Left kidney (tissue), 2 donors: ENCODE data around the gene PCDHGA7. TPM values are rescaled to one million over a fixed set of nuclear protein-coding genes. Genes with fewer than 3 reads are reported as not detected.
"Not testable (repeated sequence)": the region's sequence is repeated elsewhere in the genome, so short reads cannot be mapped to it uniquely, and the experiment has no call there.

Experiments
- DNase-seq: peaks from one replicate; pipeline ENCODE4 v3.0.0-alpha.2; 2013
- polyA plus RNA-seq: library from polyadenylated mRNA; unstranded; fragments of 120-200 nt; gene quantifications from one replicate; pipeline ENCODE4 v1.2.1, GENCODE V29; 2013; ENCODE audit not compliant: insufficient read length

PCDHGA7 gene
- polyA plus RNA-seq, 1 donor, result 2.2 TPM

GRCh38 chr5:141430332-141431113, 48.0 kb downstream of the PCDHGA7 start, which contains the start of gene PCDHGA12:
Gene PCDHGA12, plus strand, starts transcription at chr5:141430507. Its CDS starts 253 bp downstream, at chr5:141430760.
- no peak for DNase-seq

GRCh38 chr5:141431286-141431685, 48.7 kb downstream of the PCDHGA7 start:
- DNase-seq, result no peak

GRCh38 chr5:141432308-141432707, 49.8 kb downstream of the PCDHGA7 start:
- not testable (repeated sequence) for DNase-seq

- not testable (repeated sequence) for DNase-seq
Measured at GRCh38 chr5:141432726-141433125, 50.2 kb downstream of the PCDHGA7 start.

- no peak for DNase-seq
Measured at GRCh38 chr5:141434006-141434405, 51.5 kb downstream of the PCDHGA7 start.

Other genes starting within 250 kb of the PCDHGA7 start
- 7.5 TPM for gene PCDHB5, start 247.5 kb upstream of the PCDHGA7 start, polyA plus RNA-seq
- 3.5 TPM for gene PCDHB6, start 232.7 kb upstream of the PCDHGA7 start, polyA plus RNA-seq
- 4.5 TPM for gene PCDHB7, start 210.1 kb upstream of the PCDHGA7 start, polyA plus RNA-seq
- gene PCDHB8, start 205.0 kb upstream of the PCDHGA7 start, polyA plus RNA-seq, result 2.6 TPM
- 8.1 TPM for gene PCDHB16, start 200.4 kb upstream of the PCDHGA7 start, polyA plus RNA-seq
- gene PCDHB9, start 195.6 kb upstream of the PCDHGA7 start, polyA plus RNA-seq, result 4.3 TPM
- 7.2 TPM for gene PCDHB10, start 190.4 kb upstream of the PCDHGA7 start, polyA plus RNA-seq
- 4.4 TPM for gene PCDHB11, start 183.1 kb upstream of the PCDHGA7 start, polyA plus RNA-seq
- 4.6 TPM for gene PCDHB12, start 174.0 kb upstream of the PCDHGA7 start, polyA plus RNA-seq
- gene PCDHB13, start 168.8 kb upstream of the PCDHGA7 start, polyA plus RNA-seq, result 9.3 TPM
- 11.3 TPM for gene PCDHB14, start 159.4 kb upstream of the PCDHGA7 start, polyA plus RNA-seq
- gene PCDHB15, start 137.3 kb upstream of the PCDHGA7 start, polyA plus RNA-seq, result 12.5 TPM
- 0.23 TPM for gene SLC25A2, start 78.7 kb upstream of the PCDHGA7 start, polyA plus RNA-seq
- gene TAF7, start 62.0 kb upstream of the PCDHGA7 start, polyA plus RNA-seq, result 154 TPM
- gene PCDHGA1, start 52.2 kb upstream of the PCDHGA7 start, polyA plus RNA-seq, result 1.1 TPM
- 6.8 TPM for gene PCDHGA2, start 44.0 kb upstream of the PCDHGA7 start, polyA plus RNA-seq
- 2.9 TPM for gene PCDHGA3, start 38.9 kb upstream of the PCDHGA7 start, polyA plus RNA-seq
- 1.9 TPM for gene PCDHGB1, start 32.6 kb upstream of the PCDHGA7 start, polyA plus RNA-seq
- gene PCDHGA4, start 27.7 kb upstream of the PCDHGA7 start, polyA plus RNA-seq, result 2.6 TPM
- 4.0 TPM for gene PCDHGB2, start 22.7 kb upstream of the PCDHGA7 start, polyA plus RNA-seq
- gene PCDHGA5, start 18.6 kb upstream of the PCDHGA7 start, polyA plus RNA-seq, result 2.7 TPM
- 2.8 TPM for gene PCDHGB3, start 12.5 kb upstream of the PCDHGA7 start, polyA plus RNA-seq
- gene PCDHGA6, start 8.9 kb upstream of the PCDHGA7 start, polyA plus RNA-seq, result 8.1 TPM
- 7.6 TPM for gene PCDHGB4, start 5.0 kb downstream of the PCDHGA7 start, polyA plus RNA-seq
- 0.60 TPM for gene PCDHGA8, start 9.9 kb downstream of the PCDHGA7 start, polyA plus RNA-seq
- gene PCDHGB5, start 15.2 kb downstream of the PCDHGA7 start, polyA plus RNA-seq, result 10.9 TPM
- 6.5 TPM for gene PCDHGA9, start 20.0 kb downstream of the PCDHGA7 start, polyA plus RNA-seq
- gene PCDHGB6, start 25.3 kb downstream of the PCDHGA7 start, polyA plus RNA-seq, result 7.3 TPM
- gene PCDHGA10, start 30.2 kb downstream of the PCDHGA7 start, polyA plus RNA-seq, result 3.7 TPM
- gene PCDHGB7, start 34.9 kb downstream of the PCDHGA7 start, polyA plus RNA-seq, result 17.3 TPM
- gene PCDHGA11, start 38.3 kb downstream of the PCDHGA7 start, polyA plus RNA-seq, result 5.1 TPM
- gene PCDHGA12, start 47.8 kb downstream of the PCDHGA7 start, polyA plus RNA-seq, result 1.5 TPM
- 99.2 TPM for gene PCDHGC3, start 93.2 kb downstream of the PCDHGA7 start, polyA plus RNA-seq
- 4.4 TPM for gene PCDHGC4, start 102.3 kb downstream of the PCDHGA7 start, polyA plus RNA-seq
- gene PCDHGC5, start 106.3 kb downstream of the PCDHGA7 start, polyA plus RNA-seq, result 0.81 TPM
- gene DIAPH1, start 236.3 kb downstream of the PCDHGA7 start, polyA plus RNA-seq, result 80.0 TPM